Measurements from ENCODE around the gene PTPRD. TPM values are rescaled to one million over a fixed set of nuclear protein-coding genes. Genes with fewer than 3 reads are reported as not detected.

The PTPRD gene
- total RNA-seq, 1 donor from 2014 or later = 139 TPM

DNA sequence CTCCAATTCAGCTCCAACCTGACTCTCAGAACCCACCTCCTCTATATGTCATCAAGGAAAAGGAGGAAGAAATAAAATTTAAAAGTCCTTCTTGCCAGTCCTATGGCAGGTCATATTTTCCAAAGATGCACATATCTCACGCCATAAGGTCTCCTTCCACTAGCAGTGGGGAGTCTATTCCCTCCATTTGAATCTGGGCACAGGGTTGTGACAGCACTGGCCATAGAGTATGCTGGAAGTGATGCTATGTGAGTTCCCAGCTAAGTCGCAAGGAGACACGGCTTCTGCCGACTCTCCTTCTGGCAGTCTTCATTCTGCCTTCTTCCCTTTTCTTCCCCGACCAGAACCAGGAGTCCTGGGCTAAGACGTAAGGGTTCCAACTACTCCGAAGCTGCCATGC, 1929.3 kb downstream of the PTPRD start:
- Mint-ChIP-seq H3K27ac (ENCODE audit: unreplicated experiment) (no peak overlapping the region), H3K27me3 (ENCODE audit: low read depth) (no peaks in the 10 kb centered on the region), H3K4me3 (no peak overlapping the region), H3K9me3 (peaks cover 2% of the 10 kb centered on the region), H3K4me1 (peaks cover 71% of the 10 kb centered on the region), H3K36me3 (ENCODE audit: low read depth) (peaks cover 4% of the 10 kb centered on the region)
- TF ChIP-seq, protein P1, sequence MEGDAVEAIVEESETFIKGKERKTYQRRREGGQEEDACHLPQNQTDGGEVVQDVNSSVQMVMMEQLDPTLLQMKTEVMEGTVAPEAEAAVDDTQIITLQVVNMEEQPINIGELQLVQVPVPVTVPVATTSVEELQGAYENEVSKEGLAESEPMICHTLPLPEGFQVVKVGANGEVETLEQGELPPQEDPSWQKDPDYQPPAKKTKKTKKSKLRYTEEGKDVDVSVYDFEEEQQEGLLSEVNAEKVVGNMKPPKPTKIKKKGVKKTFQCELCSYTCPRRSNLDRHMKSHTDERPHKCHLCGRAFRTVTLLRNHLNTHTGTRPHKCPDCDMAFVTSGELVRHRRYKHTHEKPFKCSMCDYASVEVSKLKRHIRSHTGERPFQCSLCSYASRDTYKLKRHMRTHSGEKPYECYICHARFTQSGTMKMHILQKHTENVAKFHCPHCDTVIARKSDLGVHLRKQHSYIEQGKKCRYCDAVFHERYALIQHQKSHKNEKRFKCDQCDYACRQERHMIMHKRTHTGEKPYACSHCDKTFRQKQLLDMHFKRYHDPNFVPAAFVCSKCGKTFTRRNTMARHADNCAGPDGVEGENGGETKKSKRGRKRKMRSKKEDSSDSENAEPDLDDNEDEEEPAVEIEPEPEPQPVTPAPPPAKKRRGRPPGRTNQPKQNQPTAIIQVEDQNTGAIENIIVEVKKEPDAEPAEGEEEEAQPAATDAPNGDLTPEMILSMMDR (conservative IDR thresholded peaks at IDR 0.05) = no peak
- DNase-seq (ENCODE audit: low read depth, low spot score) = no peak

- Mint-ChIP-seq H3K4me3 (no peak overlapping the region), H3K9me3 (no peaks in the 10 kb centered on the region), H3K4me1 (peaks cover 69% of the 10 kb centered on the region), H3K27ac (ENCODE audit: unreplicated experiment) (no peak overlapping the region), H3K36me3 (ENCODE audit: low read depth) (peaks cover 2% of the 10 kb centered on the region), H3K27me3 (ENCODE audit: low read depth) (no peaks in the 10 kb centered on the region)
- TF ChIP-seq, protein P1 (conservative IDR thresholded peaks at IDR 0.05) = no peak
- no peak for DNase-seq (ENCODE audit: low read depth, low spot score)
Observed at GRCh38 chr9:8680658-8681057, 1932.1 kb downstream of the PTPRD start.

DNA sequence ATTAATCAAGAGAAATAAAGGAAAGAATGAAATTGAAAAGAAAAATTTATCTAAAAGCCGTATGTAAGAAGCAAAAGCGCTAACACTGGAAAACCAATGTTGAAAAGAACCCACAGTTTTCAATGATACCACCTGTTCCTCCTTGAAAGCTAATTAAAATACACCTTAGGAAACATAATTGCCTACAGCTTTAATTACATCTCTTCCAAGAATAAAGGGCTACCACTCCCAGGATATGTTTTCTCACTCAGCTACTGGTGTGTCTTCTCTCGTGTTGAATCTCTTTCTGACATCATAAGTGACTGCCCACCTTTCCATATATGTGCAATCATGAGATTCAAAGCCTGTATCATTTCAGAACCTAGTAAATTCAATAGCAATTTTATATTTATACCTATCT, 1932.6 kb downstream of the PTPRD start:
- peaks cover 64% of the 10 kb centered on the region for H3K4me1 Mint-ChIP-seq
- H3K27ac Mint-ChIP-seq (ENCODE audit: unreplicated experiment) = no peak overlapping the region
- no peaks in the 10 kb centered on the region for H3K9me3 Mint-ChIP-seq
- TF ChIP-seq, protein P1 (conservative IDR thresholded peaks at IDR 0.05) = no peak
- H3K36me3 Mint-ChIP-seq (ENCODE audit: low read depth) = peaks cover 2% of the 10 kb centered on the region
- DNase-seq (ENCODE audit: low read depth, low spot score) = no peak
- H3K4me3 Mint-ChIP-seq = no peak overlapping the region
- no peaks in the 10 kb centered on the region for H3K27me3 Mint-ChIP-seq (ENCODE audit: low read depth)

- TF ChIP-seq, protein P1 (conservative IDR thresholded peaks at IDR 0.05) = no peak
- H3K4me1 Mint-ChIP-seq = peaks cover 57% of the 10 kb centered on the region
- no peak for DNase-seq (ENCODE audit: low read depth, low spot score)
Observed at GRCh38 chr9:8679371-8679822, 1933.4 kb downstream of the PTPRD start.

DNA sequence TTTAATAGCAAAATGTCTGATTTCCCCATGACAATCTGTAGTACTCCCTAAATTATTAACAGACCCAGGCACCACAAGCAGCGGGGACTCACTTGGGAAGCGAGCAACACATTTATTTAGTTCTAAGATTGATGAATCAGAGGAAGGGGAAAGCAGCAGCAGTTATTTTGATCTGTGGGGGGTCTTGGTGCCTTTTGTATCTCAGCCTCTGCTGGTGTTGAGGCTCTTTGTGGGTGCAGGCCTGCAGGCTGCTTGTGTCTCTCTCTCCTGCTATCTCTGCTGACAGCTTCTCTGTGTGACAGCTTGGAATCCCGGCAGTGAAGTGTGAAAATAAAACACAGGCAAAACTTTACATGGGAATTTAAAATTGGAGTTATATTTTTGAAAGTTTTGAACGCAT, 1935.1 kb downstream of the PTPRD start:
- Mint-ChIP-seq H3K4me1 (peaks cover 43% of the 10 kb centered on the region), H3K9me3 (no peaks in the 10 kb centered on the region), H3K4me3 (peak overlapping the region; percentile 18), H3K36me3 (ENCODE audit: low read depth) (no peaks in the 10 kb centered on the region), H3K27ac (ENCODE audit: unreplicated experiment) (no peak overlapping the region), H3K27me3 (ENCODE audit: low read depth) (no peaks in the 10 kb centered on the region)
- no peak for DNase-seq (ENCODE audit: low read depth, low spot score)
- TF ChIP-seq, protein P1 (conservative IDR thresholded peaks at IDR 0.05) = no peak

More at GRCh38 chr9:8679371-8679822, 1933.4 kb downstream of the PTPRD start:
- Mint-ChIP-seq H3K36me3 (ENCODE audit: low read depth) (no peaks in the 10 kb centered on the region), H3K4me3 (peak overlapping the region; percentile 56), H3K27ac (ENCODE audit: unreplicated experiment) (peak overlapping the region; percentile 75), H3K27me3 (ENCODE audit: low read depth) (no peaks in the 10 kb centered on the region), H3K9me3 (no peaks in the 10 kb centered on the region)

Data from neural crest cell (in vitro differentiated cells).